Stomach (tissue), 4 donors: ENCODE data around the gene SPTAN1.

Source experiments
- CTCF ChIP-seq, 7 experiments: fragments of 450-650 bp in 4 of 7; fragments of 200-600 bp in 3 of 7; sonication (generic) in 3 of 7; IDR thresholded peaks; one replicate each; pipeline ENCODE4 v1.5.1; 2016 to 2019; ENCODE audit warnings: antibody characterized with exemption in 7 of 7, control low read depth in 2 of 7, mild to moderate bottlenecking in 1 of 7
- POLR2A ChIP-seq, 4 donors: fragments of 450-650 bp; IDR thresholded peaks; one replicate each; pipeline ENCODE4 v1.6.1; 2016; ENCODE audit warnings: antibody characterized with exemption in 4 of 4, control low read depth in 2 of 4, mild to moderate bottlenecking in 1 of 4, moderate library complexity in 1 of 4
- POLR2AphosphoS5 ChIP-seq, 3 donors: sonication (generic); formaldehyde crosslinking; IDR thresholded peaks; one replicate each; pipeline ENCODE4 v1.6.1; 2016; ENCODE audit warnings: antibody characterized with exemption in 3 of 3

- TF ChIP-seq POLR2A (IDR thresholded peaks at IDR 0.05): no peak
- TF ChIP-seq CTCF (IDR thresholded peaks at IDR 0.05): no peak
- TF ChIP-seq POLR2AphosphoS5 (IDR thresholded peaks at IDR 0.05): no peak
These were observed 1.3 kb downstream of the SPTAN1 start for GRCh38 chr9:128553728-128554127.
